SK-N-SH (cell line): ENCODE results near the gene IST1. TPM values are rescaled to one million over a fixed set of nuclear protein-coding genes. Genes with fewer than 3 reads are reported as not detected.

Experiments
- CTCF ChIA-PET: fragments of 300-600, 350-600 bp; formaldehyde crosslinking; extraction: SDS; loops from one replicate; lab custom pipeline; 2021; lab: Yijun Ruan, JAX
- POLR2A ChIA-PET: fragments of 350-600 bp; sonication (Branson Sonifier 250); formaldehyde crosslinking; extraction: SDS; loops from one replicate; lab custom pipeline; 2020; ENCODE audit warnings: antibody characterized with exemption, inconsistent platforms; lab: Yijun Ruan, JAX
- DNase-seq: peaks from one replicate; pipeline ENCODE4 v3.0.0; 2012
- H2AFZ ChIP-seq: fragments of 200-600 bp; sonication (generic); 2 replicates; pipeline ENCODE4 v1.8.1; 2016; ENCODE audit warnings: antibody characterized with exemption, mild to moderate bottlenecking, low read depth
- H3F3A ChIP-seq: fragments of 200-600 bp; sonication (generic); replicated peaks from 2 replicates; pipeline ENCODE3; 2016; ENCODE audit warnings: antibody characterized with exemption, mild to moderate bottlenecking; ENCODE audit not compliant: insufficient read depth
- H3K27ac ChIP-seq, 2 experiments: fragments of 200-500 bp in 1 of 2; fragments of 200-600 bp in 1 of 2; sonication (Bioruptor generic) in 1 of 2; sonication (generic), shearing (Covaris generic) in 1 of 2; 2 replicates each; pipeline versions ENCODE4 v1.5.1 to v1.6.1; 2014 to 2016; ENCODE audit warnings: low read depth in 2 of 2, inconsistent platforms in 1 of 2, low read length in 1 of 2, mild to moderate bottlenecking in 1 of 2, mixed read lengths in 1 of 2
- H3K27me3 ChIP-seq: fragments of 200-600 bp; sonication (generic), shearing (Covaris generic); 2 replicates; pipeline ENCODE4 v1.6.1; 2016; ENCODE audit warnings: mixed run types; ENCODE audit not compliant: insufficient read depth
- H3K36me3 ChIP-seq, 2 experiments: fragments of 200-500 bp in 1 of 2; fragments of 200-600 bp in 1 of 2; sonication (Bioruptor generic) in 1 of 2; sonication (generic) in 1 of 2; replicated peaks in 1 of 2; 2 replicates each; pipeline versions ENCODE3 to v1.5.1; 2014 to 2016; ENCODE audit warnings: low read length in 1 of 2, mild to moderate bottlenecking in 1 of 2; ENCODE audit not compliant: insufficient read depth in 2 of 2, control insufficient read depth in 1 of 2
- H3K4me1 ChIP-seq, 2 experiments: fragments of 200-500 bp in 1 of 2; fragments of 200-600 bp in 1 of 2; sonication (Bioruptor generic) in 1 of 2; sonication (generic), shearing (Covaris generic) in 1 of 2; 2 replicates each; pipeline versions ENCODE4 v1.5.1 to v1.6.1; 2014 to 2016; ENCODE audit warnings: low read depth in 1 of 2, low read length in 1 of 2, mixed run types in 1 of 2; ENCODE audit not compliant: insufficient read depth in 2 of 2, control insufficient read depth in 1 of 2
- H3K4me2 ChIP-seq: fragments of 200-600 bp; sonication (generic), shearing (Covaris generic); 2 replicates; pipeline ENCODE4 v1.6.1; 2017; ENCODE audit warnings: mixed run types
- H3K4me3 ChIP-seq, 2 experiments: fragments of 200-500 bp in 1 of 2; fragments of 200-600 bp in 1 of 2; sonication (Bioruptor generic) in 1 of 2; sonication (generic), shearing (Covaris generic) in 1 of 2; 2 replicates each; pipeline versions ENCODE4 v1.5.1 to v1.8.1; 2014 to 2016; ENCODE audit warnings: low read depth in 2 of 2, inconsistent platforms in 1 of 2, low read length in 1 of 2, mild to moderate bottlenecking in 1 of 2, mixed read lengths in 1 of 2, moderate library complexity in 1 of 2
- H3K79me2 ChIP-seq: fragments of 200-600 bp; sonication (generic); 2 replicates; pipeline ENCODE4 v1.8.1; 2017; ENCODE audit warnings: mild to moderate bottlenecking; ENCODE audit not compliant: insufficient read depth
- H3K9ac ChIP-seq: fragments of 200-600 bp; sonication (generic); 2 replicates; pipeline ENCODE4 v1.6.1; 2017; ENCODE audit warnings: mixed run types
- H3K9me2 ChIP-seq: fragments of 200-600 bp; sonication (generic); 2 replicates; pipeline ENCODE4 v1.6.1; 2017; ENCODE audit warnings: mixed run types
- H3K9me3 ChIP-seq: fragments of 200-600 bp; sonication (generic); 2 replicates; pipeline ENCODE4 v1.6.1; 2017; ENCODE audit warnings: mixed run types, mild to moderate bottlenecking, moderate library complexity
- H4K20me1 ChIP-seq: fragments of 200-600 bp; sonication (generic); 2 replicates; pipeline ENCODE4 v1.6.1; 2017; ENCODE audit warnings: mild to moderate bottlenecking, mixed run types; ENCODE audit not compliant: insufficient read depth
- CHD2 ChIP-seq: fragments of 150-350 bp; IDR thresholded peaks from 2 replicates; pipeline ENCODE4 v1.6.1; 2018; ENCODE audit warnings: low read length; ENCODE audit not compliant: partially characterized antibody
- CTCF ChIP-seq: fragments of 200-600 bp; sonication (generic); IDR thresholded peaks from 2 replicates; pipeline ENCODE4 v1.6.1; 2017; ENCODE audit warnings: antibody characterized with exemption, mild to moderate bottlenecking, moderate library complexity
- EP300 ChIP-seq, 2 experiments: IDR thresholded peaks; 2 replicates each; pipeline versions ENCODE4 v1.4.0 to v1.6.1; 2012; ENCODE audit warnings: borderline replicate concordance in 1 of 2, low read depth in 1 of 2, low read length in 1 of 2
- EZH2phosphoT487 ChIP-seq: fragments of 200-600 bp; sonication (generic); IDR thresholded peaks from 2 replicates; pipeline ENCODE4 v1.6.1; 2017; ENCODE audit warnings: low read depth, mixed run types, mild to moderate bottlenecking, antibody characterized with exemption, moderate library complexity, borderline replicate concordance
- FOSL2 ChIP-seq: IDR thresholded peaks from 2 replicates; pipeline ENCODE4 v1.4.0; 2012; ENCODE audit warnings: low read depth, mild to moderate bottlenecking, moderate library complexity, borderline replicate concordance
- FOXJ3 ChIP-seq: sonication (generic); formaldehyde crosslinking; IDR thresholded peaks from 2 replicates; pipeline ENCODE4 v1.5.1; 2020; ENCODE audit warnings: mild to moderate bottlenecking, missing genetic modification reagents
- FOXM1 ChIP-seq: IDR thresholded peaks from 2 replicates; pipeline ENCODE4 v1.4.0; 2012; ENCODE audit warnings: low read depth, mild to moderate bottlenecking
- IRF3 ChIP-seq: fragments of 150-350 bp; IDR thresholded peaks from 2 replicates; pipeline ENCODE4 v1.6.1; 2016; ENCODE audit warnings: mild to moderate bottlenecking, low read depth, low read length
- MAX ChIP-seq: IDR thresholded peaks from 2 replicates; pipeline ENCODE4 v1.4.0; 2012; ENCODE audit warnings: low read depth
- MEF2A ChIP-seq: IDR thresholded peaks from 2 replicates; pipeline ENCODE4 v1.4.0; 2012; ENCODE audit warnings: low read depth, borderline replicate concordance
- MXI1 ChIP-seq: IDR thresholded peaks from 2 replicates; pipeline ENCODE4 v1.6.1; 2012; ENCODE audit warnings: mild to moderate bottlenecking, low read depth, low read length, improper control_type of control experiment
- NFIC ChIP-seq: IDR thresholded peaks from 2 replicates; pipeline ENCODE4 v1.4.0; 2012; ENCODE audit warnings: borderline replicate concordance
- RFX5 ChIP-seq: IDR thresholded peaks from 2 replicates; pipeline ENCODE4 v1.6.1; 2012; ENCODE audit warnings: mild to moderate bottlenecking, improper control_type of control experiment, low read length
- RXRA ChIP-seq: IDR thresholded peaks from 2 replicates; pipeline ENCODE4 v1.4.0; 2012; ENCODE audit warnings: low read depth, mild to moderate bottlenecking, borderline replicate concordance
- SIN3A ChIP-seq: IDR thresholded peaks from 2 replicates; pipeline ENCODE4 v1.6.1; 2012; ENCODE audit warnings: low read depth, mild to moderate bottlenecking, low read length, moderate library complexity, borderline replicate concordance
- USF2 ChIP-seq: fragments of 150-350 bp; IDR thresholded peaks from 2 replicates; pipeline ENCODE4 v1.6.1; 2017; ENCODE audit warnings: antibody characterized with exemption, low read length, low read depth, borderline replicate concordance
- YY1 ChIP-seq: IDR thresholded peaks from 2 replicates; pipeline ENCODE4 v1.4.0; 2012; ENCODE audit warnings: low read depth, mild to moderate bottlenecking
- ZBTB33 ChIP-seq: IDR thresholded peaks from 2 replicates; pipeline ENCODE4 v1.4.0; 2012; ENCODE audit warnings: low read depth, borderline replicate concordance
- WGBS: methylation state at CpG from one replicate; pipeline ENCODE4 v1.1.6; 2017; ENCODE audit warnings: low lambda C conversion rate; 5-methylcytosine and 5-hydroxymethylcytosine counted together
- polyA plus RNA-seq, 3 experiments: library from polyadenylated mRNA; depleted of rRNA; stranded (reverse); fragments of >200 nt; gene quantifications; 2 replicates each; pipeline ENCODE4 v1.2.3, GENCODE V29; 2012

IST1 gene
- polyA plus RNA-seq, 1 of the 3 experiments (the other 2 are of a cell fraction) = 133 TPM

GRCh38 chr16:71902656-71903365, 7.5 kb downstream of the IST1 start:
- H3K4me2 ChIP-seq = no peak overlapping the region
- H3K79me2 ChIP-seq = peaks cover 100% of the 10 kb centered on the region
- CTCF ChIA-PET = interaction anchor here (0.9 to 2.3 kb wide), 3 partner anchors 20 to 58 kb away, joined by 3 to 10 read pairs (median 3); no protein-coding TSS in a partner anchor
- H3K9me2 ChIP-seq = no peaks in the 10 kb centered on the region
- no peak overlapping the region for H3K27ac ChIP-seq
- H3K4me1 ChIP-seq = no peaks in the 10 kb centered on the region
- no peaks in the 10 kb centered on the region for H3K27me3 ChIP-seq
- H3F3A ChIP-seq = peaks cover 4% of the 10 kb centered on the region
- H3K4me3 ChIP-seq = no peak overlapping the region
- DNase-seq = no peak
- POLR2A ChIA-PET = interaction anchor here (1.0 kb wide), 1 partner anchor 18 kb away, joined by 3 read pairs; the partner anchor contains the start of gene ZNF821
- peaks cover 0 to 31% of the 10 kb centered on the region in 2 experiments for H3K36me3 ChIP-seq
- no peak overlapping the region for H3K9ac ChIP-seq
- H2AFZ ChIP-seq = no peak overlapping the region
- no peaks in the 10 kb centered on the region for H3K9me3 ChIP-seq
- 96% methylated on average over 5 of the region's 5 CpGs for WGBS
- peaks cover 100% of the 10 kb centered on the region for H4K20me1 ChIP-seq
- TF ChIP-seq YY1 = no peak
- TF ChIP-seq FOXM1 = no peak
- TF ChIP-seq RFX5 = no peak
- TF ChIP-seq MXI1 = no peak
- TF ChIP-seq SIN3A = no peak
- no peak for TF ChIP-seq IRF3
- no peak for TF ChIP-seq NFIC
- TF ChIP-seq EP300 (IDR thresholded peaks at IDR 0.05; ENCODE audit: borderline replicate concordance in 1 of 2, low read depth in 1 of 2, low read length in 1 of 2) = no peak
- no peak for TF ChIP-seq EZH2phosphoT487

- CTCF ChIA-PET = interaction anchor here (0.9 to 2.3 kb wide), 2 partner anchors 21 to 58 kb away, joined by 3 to 10 read pairs; no protein-coding TSS in a partner anchor
- H3K9ac ChIP-seq = no peak overlapping the region
- WGBS = 83% methylated on average over 2 of the region's 2 CpGs
- no peak for TF ChIP-seq CTCF
- no peak for TF ChIP-seq FOSL2
- no peak for TF ChIP-seq IRF3
- no peak for TF ChIP-seq FOXJ3 (CRISPR knock-in tag)
- TF ChIP-seq FOXM1 = no peak
- TF ChIP-seq ZBTB33 = no peak
- no peak for TF ChIP-seq MAX
- TF ChIP-seq NFIC = no peak
- TF ChIP-seq EP300 (IDR thresholded peaks at IDR 0.05; ENCODE audit: borderline replicate concordance in 1 of 2, low read depth in 1 of 2, low read length in 1 of 2) = no peak
- TF ChIP-seq RXRA = no peak
- TF ChIP-seq USF2 = no peak
- no peak for TF ChIP-seq CHD2
- TF ChIP-seq MEF2A = no peak
- no peak for TF ChIP-seq YY1
Observed at GRCh38 chr16:71903608-71904007, 8.3 kb downstream of the IST1 start.

More at GRCh38 chr16:71903608-71904007, 8.3 kb downstream of the IST1 start:
- no peak overlapping the region for H3K27ac ChIP-seq
- H3K4me1 ChIP-seq = no peaks in the 10 kb centered on the region
- H4K20me1 ChIP-seq = peaks cover 100% of the 10 kb centered on the region
- peaks cover 100% of the 10 kb centered on the region for H3K79me2 ChIP-seq
- no peaks in the 10 kb centered on the region for H3K27me3 ChIP-seq
- peaks cover 4% of the 10 kb centered on the region for H3F3A ChIP-seq
- no peaks in the 10 kb centered on the region for H3K9me3 ChIP-seq
- POLR2A ChIA-PET = no interaction called here
- H3K4me3 ChIP-seq = no peak overlapping the region
- peaks cover 0 to 23% of the 10 kb centered on the region in 2 experiments for H3K36me3 ChIP-seq
- no peaks in the 10 kb centered on the region for H3K9me2 ChIP-seq
- no peak overlapping the region for H3K4me2 ChIP-seq
- no peak overlapping the region for H2AFZ ChIP-seq
- DNase-seq = no peak
